ENCODE measurements around the gene ANGEL1.

DNA sequence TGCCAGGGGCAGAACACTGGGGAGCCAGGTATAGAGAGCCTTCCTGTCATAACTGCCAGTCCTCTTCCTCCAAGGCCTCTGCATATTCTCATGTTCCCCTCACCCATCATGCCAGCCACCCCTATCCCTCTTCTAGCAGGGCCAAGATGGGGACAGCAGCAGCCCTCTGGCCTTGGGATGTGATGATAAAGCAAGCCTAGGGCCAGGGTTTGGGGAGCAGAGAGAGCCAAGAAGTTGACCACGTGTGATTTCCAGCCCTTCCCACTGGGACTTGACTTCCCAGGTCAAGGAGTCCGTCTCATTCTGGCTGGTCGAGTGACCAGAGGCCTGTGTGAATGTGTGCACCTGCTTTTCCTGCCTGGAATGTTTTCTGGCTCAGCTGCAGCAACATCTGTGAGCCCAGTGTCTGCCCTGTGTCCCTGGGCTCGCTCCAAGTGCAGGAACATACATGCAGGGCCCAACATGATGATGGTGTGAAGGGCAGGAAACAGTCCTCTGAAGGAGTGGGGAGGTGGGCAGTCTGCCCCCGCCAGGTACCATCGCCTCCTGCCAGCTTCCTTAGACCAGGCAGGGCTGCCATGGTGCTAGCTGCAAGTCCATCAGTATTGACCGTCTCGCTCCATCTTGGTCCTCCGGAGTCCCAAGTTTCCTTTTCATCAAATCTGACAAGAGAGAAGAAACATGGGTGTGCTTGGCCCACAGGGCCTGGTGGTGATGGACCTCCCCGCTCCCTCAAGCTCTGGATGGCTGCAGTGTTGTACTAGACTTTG lies 30.4 kb downstream of the ANGEL1 start:
- TF ChIP-seq POLR2AphosphoS5 (IDR thresholded peaks at IDR 0.05; ENCODE audit: low read depth, low read length) (no peak), SIN3A (IDR thresholded peaks at IDR 0.05; ENCODE audit: borderline replicate concordance, insufficient read depth, low read length) (no peak), TAF1 (IDR thresholded peaks at IDR 0.05; ENCODE audit: borderline replicate concordance, insufficient read depth, low read length) (no peak), REST (IDR thresholded peaks at IDR 0.05; ENCODE audit: insufficient read depth in 1 of 2, low read depth in 2 of 2, low read length in 2 of 2) (no peak)

Measured in PFSK-1 (cell line).